Sigmoid colon (tissue), 7 donors: Measurements from ENCODE around the gene RPTOR. TPM values are rescaled to one million over a fixed set of nuclear protein-coding genes. Genes with fewer than 3 reads are reported as not detected.
"Not testable (repeated sequence)": the region's sequence is repeated elsewhere in the genome, so short reads cannot be mapped to it uniquely, and the experiment has no call there.

Source experiments
- DNase-seq: peaks from one replicate; pipeline ENCODE4 v3.0.0-alpha.2; 2019
- H3K27ac ChIP-seq, 4 donors: fragments of 200-600 bp; sonication (generic); one replicate each; pipeline ENCODE4 v1.5.1; 2016 to 2019; ENCODE audit warnings: mild to moderate bottlenecking in 1 of 4
- H3K27me3 ChIP-seq, 3 donors: fragments of 200-600 bp; sonication (generic); one replicate each; pipeline ENCODE4 v1.5.1; 2019; ENCODE audit warnings: mild to moderate bottlenecking in 1 of 3
- H3K36me3 ChIP-seq, 4 donors: fragments of 200-600 bp; sonication (generic); one replicate each; pipeline ENCODE4 v1.5.1; 2016 to 2019
- H3K4me1 ChIP-seq, 4 donors: fragments of 200-600 bp; sonication (generic); one replicate each; pipeline ENCODE4 v1.5.1; 2017 to 2019
- H3K4me3 ChIP-seq, 4 donors: fragments of 200-600 bp; sonication (generic); one replicate each; pipeline ENCODE4 v1.5.1; 2017 to 2019; ENCODE audit warnings: mild to moderate bottlenecking in 2 of 4, moderate library complexity in 1 of 4
- H3K9me3 ChIP-seq, 4 donors: fragments of 200-600 bp in 3 of 4; sonication (generic) in 3 of 4; one replicate each; pipeline versions ENCODE4 v1.5.1 to v1.6.1; 2013 to 2019
- CTCF ChIP-seq, 4 experiments: fragments of 450-650 bp in 3 of 4; fragments of 200-600 bp in 1 of 4; IDR thresholded peaks; one replicate each; pipeline ENCODE4 v1.5.1; 2016 to 2019; ENCODE audit warnings: antibody characterized with exemption in 4 of 4, mild to moderate bottlenecking in 3 of 4, moderate library complexity in 2 of 4
- EP300 ChIP-seq, 4 donors: sonication (generic); formaldehyde crosslinking; IDR thresholded peaks; one replicate each; pipeline ENCODE4 v1.6.1; 2017; ENCODE audit warnings: antibody characterized with exemption in 4 of 4
- POLR2A ChIP-seq, 2 donors: fragments of 450-650 bp; IDR thresholded peaks; one replicate each; pipeline ENCODE4 v1.6.1; 2016; ENCODE audit warnings: antibody characterized with exemption in 2 of 2, mild to moderate bottlenecking in 2 of 2, moderate library complexity in 2 of 2
- POLR2AphosphoS5 ChIP-seq, 4 donors: sonication (generic); formaldehyde crosslinking; IDR thresholded peaks; one replicate each; pipeline ENCODE4 v1.6.1; 2017; ENCODE audit warnings: antibody characterized with exemption in 4 of 4
- WGBS, 2 donors: extraction: QIAGEN DNeasy Blood & Tissue Kit; methylation state at CpG; one replicate each; pipeline ENCODE4 v1.1.7; 2013; 5-methylcytosine and 5-hydroxymethylcytosine counted together
- intact Hi-C: fragments of 100-400 bp; cut with DNase I; formaldehyde crosslinking; loops from one replicate; pipeline ENCODE4 v1.15.1; 2023
- polyA plus RNA-seq, 3 donors: library from polyadenylated mRNA; stranded (reverse); fragments of 200-250 nt; gene quantifications; one replicate each; pipeline ENCODE4 v1.2.3, GENCODE V29; 2013
- total RNA-seq, 4 donors: library from RNA; depleted of rRNA; stranded (reverse); fragments of >200 nt; gene quantifications; one replicate each; pipeline ENCODE4 v1.1.0, GENCODE V29; 2016
- donor health status: healthy with polysubstance abuse.
- donor health status: Bipolar disorder and iron deficiency.
- donor health status: healthy.

RPTOR gene
- total and polyA plus RNA-seq, 7 donors = 3.7 to 68.7 (median 22.9) TPM

- TF ChIP-seq POLR2A (IDR thresholded peaks at IDR 0.05) (no peak), POLR2AphosphoS5 (IDR thresholded peaks at IDR 0.05) (peak in 3 of 4 donors; percentile 33 to 38 (median 34)), CTCF (IDR thresholded peaks at IDR 0.05) (peak; percentile 98 to 100 (median 100)), EP300 (IDR thresholded peaks at IDR 0.05) (no peak)
- Histone ChIP-seq H3K27ac (no peak overlapping the region), H3K27me3 (no peaks in the 10 kb centered on the region), H3K4me1 (peaks cover 0 to 13% (median 0%) of the 10 kb centered on the region in 4 donors), H3K4me3 (no peak overlapping the region), H3K9me3 (no peaks in the 10 kb centered on the region), H3K36me3 (no peaks in the 10 kb centered on the region)
- intact Hi-C loops = loop anchor here (1.0 to 5.0 kb wide), 3 partner anchors 97 to 397 kb away; no protein-coding TSS in a partner anchor
- 20 to 23% methylated on average over 17 of the region's 17 CpGs for WGBS, 2 donors
- peak; percentile 90 for DNase-seq
These were observed 30.6 kb downstream of the RPTOR start for GRCh38 chr17:80575057-80575875.

GRCh38 chr17:80577876-80578570 is 33.4 kb downstream of the RPTOR start:
- H3K27me3 ChIP-seq = no peaks in the 10 kb centered on the region
- no peaks in the 10 kb centered on the region for H3K36me3 ChIP-seq
- WGBS, 2 donors = 92 to 93% methylated on average over 14 of the region's 14 CpGs
- peaks cover 0 to 13% (median 0%) of the 10 kb centered on the region in 4 donors for H3K4me1 ChIP-seq
- intact Hi-C loops = loop anchor here (5.0 kb wide), 1 partner anchor 394 kb away; no protein-coding TSS in a partner anchor
- no peak overlapping the region for H3K27ac ChIP-seq
- H3K9me3 ChIP-seq = no peaks in the 10 kb centered on the region
- no peak overlapping the region for H3K4me3 ChIP-seq
- no peak for DNase-seq
- TF ChIP-seq EP300 (IDR thresholded peaks at IDR 0.05) (no peak), POLR2A (IDR thresholded peaks at IDR 0.05) (no peak), POLR2AphosphoS5 (IDR thresholded peaks at IDR 0.05) (no peak), CTCF (IDR thresholded peaks at IDR 0.05) (no peak)

DNA sequence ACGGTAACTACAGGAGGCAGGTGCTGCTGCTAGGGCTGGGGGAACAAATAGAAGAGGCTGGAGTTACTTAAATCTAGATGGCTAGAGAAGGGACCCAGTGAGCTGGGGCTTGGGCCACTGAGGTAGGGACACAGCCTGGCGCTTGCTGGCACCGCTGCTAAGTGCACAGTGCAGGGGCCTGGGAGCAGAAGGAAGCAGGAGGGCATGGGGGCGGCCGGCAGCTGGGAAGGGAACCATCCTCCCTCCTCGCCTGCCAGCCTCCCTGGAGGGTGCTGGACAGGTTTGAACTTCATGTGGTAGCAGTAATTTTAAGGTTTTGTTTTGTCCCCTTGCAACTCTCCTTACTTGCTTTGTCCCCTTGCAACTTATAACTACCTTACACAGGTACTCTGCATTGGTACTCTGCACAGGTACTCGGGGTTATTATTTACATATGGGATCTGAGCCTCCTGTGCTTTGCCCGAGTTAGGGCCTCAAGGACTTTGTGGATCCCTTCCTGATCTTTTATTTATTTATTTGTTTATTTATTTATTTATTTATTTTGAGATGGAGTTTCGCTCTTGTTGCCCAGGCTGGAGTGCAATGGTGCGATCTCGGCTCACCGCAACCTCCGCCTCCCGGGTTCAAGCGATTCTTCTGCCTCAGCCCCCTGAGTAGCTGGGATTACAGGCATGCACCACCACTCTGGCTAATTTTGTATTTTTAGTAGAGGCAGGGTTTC is 34.2 kb downstream of the RPTOR start:
- intact Hi-C loops = loop anchor here (5.0 kb wide), 1 partner anchor 393 kb away; no protein-coding TSS in a partner anchor
- H3K4me3 ChIP-seq, DNase-seq, H3K9me3 ChIP-seq, H3K27me3 ChIP-seq, H3K27ac ChIP-seq, H3K36me3 ChIP-seq: not testable (repeated sequence)
- WGBS, 2 donors = 95 to 96% methylated on average over 15 of the region's 15 CpGs
- H3K4me1 ChIP-seq = peaks cover 0 to 13% (median 0%) of the 10 kb centered on the region in 4 donors

- H3K36me3 ChIP-seq = no peaks in the 10 kb centered on the region
- H3K4me1 ChIP-seq = no peaks in the 10 kb centered on the region
- H3K27ac ChIP-seq = no peak overlapping the region
- intact Hi-C loops = no loop called here
- DNase-seq = no peak
- H3K4me3 ChIP-seq = no peak overlapping the region
- 93% methylated on average over 6 of the region's 6 CpGs for WGBS, 2 donors
- no peaks in the 10 kb centered on the region for H3K27me3 ChIP-seq
- no peaks in the 10 kb centered on the region for H3K9me3 ChIP-seq
- no peak for TF ChIP-seq POLR2A (IDR thresholded peaks at IDR 0.05)
- TF ChIP-seq EP300 (IDR thresholded peaks at IDR 0.05) = no peak
- TF ChIP-seq CTCF (IDR thresholded peaks at IDR 0.05) = no peak
- no peak for TF ChIP-seq POLR2AphosphoS5 (IDR thresholded peaks at IDR 0.05)
These were observed 37.5 kb downstream of the RPTOR start for GRCh38 chr17:80582165-80582564.
